ENCODE measurements around the gene CELA3A.
"Not testable (repeated sequence)": the region's sequence is repeated elsewhere in the genome, so short reads cannot be mapped to it uniquely, and the experiment has no call there.

Gene CELA3A

GRCh38 chr1:21981253-21981652 is 20.2 kb upstream of the CELA3A start:
- DNase-seq (ENCODE audit: low spot score) = not testable (repeated sequence)

- not testable (repeated sequence) for DNase-seq (ENCODE audit: low spot score)
Measured at GRCh38 chr1:21982122-21982521, 19.3 kb upstream of the CELA3A start.

- not testable (repeated sequence) for DNase-seq (ENCODE audit: low spot score)
Measured at GRCh38 chr1:21983539-21983938, 17.9 kb upstream of the CELA3A start.

- not testable (repeated sequence) for DNase-seq (ENCODE audit: low spot score)
Measured at GRCh38 chr1:21985893-21986292, 15.6 kb upstream of the CELA3A start.

- not testable (repeated sequence) for DNase-seq (ENCODE audit: low spot score)
Measured at GRCh38 chr1:21986386-21986785, 15.1 kb upstream of the CELA3A start.

- DNase-seq (ENCODE audit: low spot score) = not testable (repeated sequence)
Measured at GRCh38 chr1:21989672-21990393, 11.6 kb upstream of the CELA3A start.

GRCh38 chr1:21992186-21992585 is 9.3 kb upstream of the CELA3A start:
- not testable (repeated sequence) for DNase-seq (ENCODE audit: low spot score)

GRCh38 chr1:21994716-21995115 is 6.7 kb upstream of the CELA3A start:
- not testable (repeated sequence) for DNase-seq (ENCODE audit: low spot score)

- DNase-seq (ENCODE audit: low spot score) = not testable (repeated sequence)
Measured at GRCh38 chr1:21996663-21996970, 4.8 kb upstream of the CELA3A start.

GRCh38 chr1:21997891-21998623 is 3.4 kb upstream of the CELA3A start:
- not testable (repeated sequence) for DNase-seq (ENCODE audit: low spot score)

GRCh38 chr1:21998624-21999294 is 2.7 kb upstream of the CELA3A start:
- not testable (repeated sequence) for DNase-seq (ENCODE audit: low spot score)

- DNase-seq (ENCODE audit: low spot score) = not testable (repeated sequence)
Measured at GRCh38 chr1:21999645-22000044, 1.8 kb upstream of the CELA3A start.

GRCh38 chr1:22002461-22002860 is 1.0 kb downstream of the CELA3A start:
- not testable (repeated sequence) for DNase-seq (ENCODE audit: low spot score)

- not testable (repeated sequence) for DNase-seq (ENCODE audit: low spot score)
Measured at GRCh38 chr1:22002875-22003274, 1.4 kb downstream of the CELA3A start.

GRCh38 chr1:22003959-22004358 is 2.5 kb downstream of the CELA3A start:
- not testable (repeated sequence) for DNase-seq (ENCODE audit: low spot score)

- not testable (repeated sequence) for DNase-seq (ENCODE audit: low spot score)
Measured at GRCh38 chr1:22005261-22006149, 4.0 kb downstream of the CELA3A start.

- DNase-seq (ENCODE audit: low spot score) = not testable (repeated sequence)
Measured at GRCh38 chr1:22006736-22007135, 5.3 kb downstream of the CELA3A start.

- DNase-seq (ENCODE audit: low spot score) = not testable (repeated sequence)
Measured at GRCh38 chr1:22007262-22007661, 5.8 kb downstream of the CELA3A start.

GRCh38 chr1:22009566-22009965 is 8.1 kb downstream of the CELA3A start:
- DNase-seq (ENCODE audit: low spot score) = not testable (repeated sequence)

- DNase-seq (ENCODE audit: low spot score) = not testable (repeated sequence)
Measured at GRCh38 chr1:22012752-22013151, 11.3 kb downstream of the CELA3A start.

- not testable (repeated sequence) for DNase-seq (ENCODE audit: low spot score)
Measured at GRCh38 chr1:22014575-22015206, 13.2 kb downstream of the CELA3A start.

Measured in SW480 (cell line).